Astrocyte (in vitro differentiated cells and primary cell): ENCODE measurements around the gene FMN1. TPM values are rescaled to one million over a fixed set of nuclear protein-coding genes. Genes with fewer than 3 reads are reported as not detected.

Experiments used
- DNase-seq: peaks from one replicate; pipeline ENCODE4 v3.0.0-alpha.2; 2010; ENCODE audit warnings: low read depth
- FAIRE-seq: peaks from 2 replicates; lab custom pipeline; 2011; peaks lifted over from hg19 to GRCh38; lab: Jason Lieb, UNC
- H2AFZ ChIP-seq: 2 replicates; pipeline ENCODE4 v1.6.0; 2012; ENCODE audit warnings: low read depth, low read length, inconsistent platforms
- H3K27ac ChIP-seq: 2 replicates; pipeline ENCODE4 v1.5.1; 2011; ENCODE audit warnings: low read depth, low read length, inconsistent platforms
- H3K27me3 ChIP-seq: 2 replicates; pipeline ENCODE4 v1.6.0; 2011; ENCODE audit warnings: low read length, inconsistent platforms; ENCODE audit not compliant: insufficient read depth
- H3K36me3 ChIP-seq: 2 replicates; pipeline ENCODE4 v1.5.1; 2011; ENCODE audit warnings: low read length, inconsistent platforms; ENCODE audit not compliant: insufficient read depth
- H3K4me1 ChIP-seq: 2 replicates; pipeline ENCODE4 v1.5.1; 2011; ENCODE audit warnings: low read length, inconsistent platforms; ENCODE audit not compliant: insufficient read depth
- H3K4me2 ChIP-seq: 2 replicates; pipeline ENCODE4 v1.6.0; 2012; ENCODE audit warnings: low read length, inconsistent platforms
- H3K4me3 ChIP-seq: 2 replicates; pipeline ENCODE4 v1.5.1; 2011; ENCODE audit warnings: low read depth, mild to moderate bottlenecking, low read length, inconsistent platforms; ENCODE audit not compliant: insufficient read depth
- H3K79me2 ChIP-seq: 2 replicates; pipeline ENCODE4 v1.6.0; 2012; ENCODE audit warnings: mild to moderate bottlenecking, low read length, inconsistent platforms; ENCODE audit not compliant: insufficient read depth
- H3K9ac ChIP-seq: 2 replicates; pipeline ENCODE4 v1.6.0; 2012; ENCODE audit warnings: mild to moderate bottlenecking, low read length, inconsistent platforms
- H3K9me3 ChIP-seq: 2 replicates; pipeline ENCODE4 v1.5.1; 2012; ENCODE audit warnings: low read depth, mild to moderate bottlenecking, low read length, inconsistent platforms; ENCODE audit not compliant: insufficient read depth
- H4K20me1 ChIP-seq: 2 replicates; pipeline ENCODE4 v1.6.0; 2012; ENCODE audit warnings: low read length, inconsistent platforms; ENCODE audit not compliant: insufficient read depth
- H3K27ac Mint-ChIP-seq: one replicate; pipeline ENCODE4 v1.8.0; 2021; ENCODE audit warnings: mild to moderate bottlenecking, mixed read lengths; ENCODE audit not compliant: unreplicated experiment
- H3K27me3 Mint-ChIP-seq: one replicate; pipeline ENCODE4 v1.8.0; 2021; ENCODE audit warnings: low read depth, mixed read lengths; ENCODE audit not compliant: unreplicated experiment
- H3K36me3 Mint-ChIP-seq: one replicate; pipeline ENCODE4 v1.8.0; 2021; ENCODE audit warnings: low read depth, mixed read lengths; ENCODE audit not compliant: unreplicated experiment
- H3K4me1 Mint-ChIP-seq: one replicate; pipeline ENCODE4 v1.8.0; 2021; ENCODE audit warnings: low read depth, mixed read lengths; ENCODE audit not compliant: unreplicated experiment
- H3K4me3 Mint-ChIP-seq: one replicate; pipeline ENCODE4 v1.8.0; 2021; ENCODE audit warnings: mild to moderate bottlenecking, moderate library complexity, mixed read lengths; ENCODE audit not compliant: unreplicated experiment
- H3K9me3 Mint-ChIP-seq: one replicate; pipeline ENCODE4 v1.8.0; 2021; ENCODE audit warnings: mild to moderate bottlenecking, mixed read lengths; ENCODE audit not compliant: unreplicated experiment
- CTCF ChIP-seq: IDR thresholded peaks from 2 replicates; pipeline ENCODE4 v1.5.1; 2011; ENCODE audit warnings: low read depth, mild to moderate bottlenecking, inconsistent platforms, low read length, moderate library complexity; ENCODE audit not compliant: insufficient read depth
- EZH2 ChIP-seq: IDR thresholded peaks from 2 replicates; pipeline ENCODE4 v1.6.1; 2012; ENCODE audit warnings: mild to moderate bottlenecking, low read length, inconsistent platforms; ENCODE audit not compliant: insufficient read depth
- total RNA-seq: library from RNA; stranded (reverse); gene quantifications from 2 replicates; pipeline ENCODE4 v1.2.1, GENCODE V29; 2021

FMN1 gene
- total RNA-seq, 1 donor from 2014 or later: 5.3 TPM

DNA sequence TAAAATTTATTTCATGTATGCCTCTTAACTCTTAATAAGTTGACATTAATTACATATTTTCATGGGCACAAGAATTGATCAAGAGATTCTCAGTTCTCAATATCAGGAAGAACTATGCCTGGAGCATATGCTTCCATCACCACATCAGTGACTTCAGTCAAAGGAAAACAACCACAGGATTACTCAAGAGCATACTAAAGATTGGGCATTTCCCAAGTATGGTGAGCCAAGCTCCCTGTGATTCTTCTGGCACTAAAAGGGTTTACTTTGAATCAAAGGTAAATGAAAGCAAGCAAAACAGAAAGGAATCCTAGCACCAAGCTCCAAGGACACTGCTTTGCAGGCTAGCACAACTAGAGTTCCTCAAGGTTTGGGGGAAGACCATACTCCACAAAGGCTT is 44.6 kb downstream of the FMN1 start:
- Histone ChIP-seq H3K9ac (no peak overlapping the region), H4K20me1 (no peaks in the 10 kb centered on the region), H3K27ac (no peak overlapping the region), H2AFZ (no peak overlapping the region), H3K27me3 (no peaks in the 10 kb centered on the region), H3K4me3 (no peak overlapping the region), H3K4me2 (no peak overlapping the region), H3K9me3 (no peaks in the 10 kb centered on the region), H3K4me1 (peaks cover 3% of the 10 kb centered on the region), H3K79me2 (no peaks in the 10 kb centered on the region), H3K36me3 (no peaks in the 10 kb centered on the region)
- Mint-ChIP-seq H3K9me3 (no peaks in the 10 kb centered on the region), H3K27ac (no peak overlapping the region), H3K4me1 (peaks cover 29% of the 10 kb centered on the region), H3K4me3 (no peak overlapping the region), H3K36me3 (peaks cover 1% of the 10 kb centered on the region), H3K27me3 (no peaks in the 10 kb centered on the region)
- TF ChIP-seq EZH2: no peak
- no peak for TF ChIP-seq CTCF
- peak; percentile 17 for FAIRE-seq
- no peak for DNase-seq

DNA sequence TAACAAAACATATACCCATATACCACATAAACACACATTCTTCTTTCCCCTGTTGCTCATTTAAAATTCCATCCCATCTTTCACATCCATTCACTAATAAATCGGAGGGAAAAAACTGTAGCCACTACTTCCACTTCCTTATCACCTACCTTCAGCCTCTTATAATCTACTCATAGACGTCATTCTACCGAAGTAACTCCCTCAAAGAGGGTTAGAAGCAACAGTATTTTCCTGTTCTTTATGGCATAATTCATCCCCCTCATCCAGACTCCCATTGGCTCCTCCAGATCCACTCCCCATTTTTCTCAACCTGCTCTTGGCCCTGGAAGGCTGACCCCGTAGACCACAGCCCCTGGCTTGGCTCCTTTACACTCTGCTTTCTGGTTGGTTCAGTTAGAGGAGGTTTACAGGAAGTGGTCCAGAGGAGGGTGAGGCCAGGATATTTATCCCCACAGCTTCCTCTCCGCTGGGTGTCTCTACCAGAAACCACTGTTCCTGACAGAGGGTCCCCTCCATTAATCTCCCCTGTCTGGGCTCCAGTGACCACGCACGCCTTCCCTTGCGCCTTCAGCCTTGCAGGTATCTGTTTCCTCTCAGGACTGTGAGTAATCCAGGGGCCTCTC is 46.3 kb downstream of the FMN1 start:
- peaks cover 17% of the 10 kb centered on the region for H3K4me1 Mint-ChIP-seq
- H3K79me2 ChIP-seq: no peaks in the 10 kb centered on the region

More for the DNA sequence above, 46.3 kb downstream of the FMN1 start:
- Histone ChIP-seq H3K36me3 (no peaks in the 10 kb centered on the region), H3K9ac (no peak overlapping the region), H3K27ac (no peak overlapping the region), H4K20me1 (no peaks in the 10 kb centered on the region), H3K4me3 (no peak overlapping the region), H3K9me3 (no peaks in the 10 kb centered on the region), H3K4me2 (no peak overlapping the region), H3K4me1 (no peaks in the 10 kb centered on the region), H2AFZ (no peak overlapping the region), H3K27me3 (peaks cover 2% of the 10 kb centered on the region)
- TF ChIP-seq EZH2 (no peak), CTCF (no peak)
- H3K9me3 Mint-ChIP-seq: peaks cover 2% of the 10 kb centered on the region
- DNase-seq (no peak), FAIRE-seq (no peak)
- no peak overlapping the region for H3K4me3 Mint-ChIP-seq
- H3K36me3 Mint-ChIP-seq: peaks cover 2% of the 10 kb centered on the region
- no peak overlapping the region for H3K27ac Mint-ChIP-seq
- H3K27me3 Mint-ChIP-seq: no peaks in the 10 kb centered on the region
